Hematopoietic multipotent progenitor cell treated with erythropoietin and hydrocortisone succinate and interleukin-3 and kit ligand, for 4 days (in vitro differentiated cells): ENCODE measurements around the gene GATA6.
"Not testable (repeated sequence)": the region's sequence is repeated elsewhere in the genome, so short reads cannot be mapped to it uniquely, and the experiment has no call there.

Experiments
- DNase-seq: peaks from one replicate; pipeline ENCODE4 v3.0.0-alpha.2; 2015

The GATA6 gene

GRCh38 chr18:22184573-22184972 lies 15.2 kb downstream of the GATA6 start:
- DNase-seq, result not testable (repeated sequence)

GRCh38 chr18:22185273-22185672 lies 15.9 kb downstream of the GATA6 start:
- no peak for DNase-seq

GRCh38 chr18:22185771-22186386 lies 16.5 kb downstream of the GATA6 start:
- DNase-seq, result no peak

GRCh38 chr18:22186484-22186971 lies 17.1 kb downstream of the GATA6 start:
- DNase-seq, result no peak

- DNase-seq, result no peak
Measured at GRCh38 chr18:22188559-22189267, 19.3 kb downstream of the GATA6 start.

- no peak for DNase-seq
Measured at GRCh38 chr18:22189449-22190166, 20.2 kb downstream of the GATA6 start.

GRCh38 chr18:22191346-22191695 lies 21.9 kb downstream of the GATA6 start:
- DNase-seq, result no peak

- no peak for DNase-seq
Measured at GRCh38 chr18:22191923-22192322, 22.5 kb downstream of the GATA6 start.

- no peak for DNase-seq
Measured at GRCh38 chr18:22193466-22193865, 24.1 kb downstream of the GATA6 start.

- DNase-seq, result peak; percentile 83
Measured at GRCh38 chr18:22194151-22194598, 24.8 kb downstream of the GATA6 start.

GRCh38 chr18:22195052-22195451 lies 25.7 kb downstream of the GATA6 start:
- no peak for DNase-seq

- not testable (repeated sequence) for DNase-seq
Measured at GRCh38 chr18:22196943-22197342, 27.6 kb downstream of the GATA6 start.

- no peak for DNase-seq
Measured at GRCh38 chr18:22197668-22198067, 28.3 kb downstream of the GATA6 start.

- no peak for DNase-seq
Measured at GRCh38 chr18:22198163-22198562, 28.8 kb downstream of the GATA6 start.

- no peak for DNase-seq
Measured at GRCh38 chr18:22199005-22199404, 29.6 kb downstream of the GATA6 start.

GRCh38 chr18:22200611-22201225 lies 31.3 kb downstream of the GATA6 start:
- no peak for DNase-seq

GRCh38 chr18:22203035-22203434 lies 33.6 kb downstream of the GATA6 start:
- DNase-seq, result no peak

GRCh38 chr18:22203536-22204213 lies 34.3 kb downstream of the GATA6 start:
- no peak for DNase-seq

GRCh38 chr18:22204214-22204536 lies 34.8 kb downstream of the GATA6 start:
- no peak for DNase-seq

- DNase-seq, result no peak
Measured at GRCh38 chr18:22204996-22205395, 35.6 kb downstream of the GATA6 start.

GRCh38 chr18:22207021-22207758 lies 37.8 kb downstream of the GATA6 start:
- no peak for DNase-seq

GRCh38 chr18:22210311-22210754 lies 40.9 kb downstream of the GATA6 start:
- DNase-seq, result no peak
